Activated naive CD8-positive, alpha-beta T cell (primary cell): ENCODE data around the gene MGAT5B.

Experiments
- H3K27ac Mint-ChIP-seq: one replicate; pipeline ENCODE4 v1.8.0; 2021; ENCODE audit warnings: mixed read lengths
- H3K27me3 Mint-ChIP-seq: one replicate; pipeline ENCODE4 v1.8.0; 2021; ENCODE audit warnings: mixed read lengths
- H3K36me3 Mint-ChIP-seq: one replicate; pipeline ENCODE4 v1.8.0; 2021; ENCODE audit warnings: mixed read lengths
- H3K4me1 Mint-ChIP-seq: one replicate; pipeline ENCODE4 v1.8.0; 2021; ENCODE audit warnings: low read depth, mixed read lengths
- H3K4me3 Mint-ChIP-seq: one replicate; pipeline ENCODE4 v1.8.0; 2021; ENCODE audit warnings: mild to moderate bottlenecking, mixed read lengths
- H3K9me3 Mint-ChIP-seq: one replicate; pipeline ENCODE4 v1.8.0; 2021; ENCODE audit warnings: low read depth, mixed read lengths

The MGAT5B gene

GRCh38 chr17:76947309-76947708 lies 79.1 kb downstream of the MGAT5B start:
- Mint-ChIP-seq H3K4me1 (peaks cover 2% of the 10 kb centered on the region), H3K9me3 (no peaks in the 10 kb centered on the region), H3K27ac (no peak overlapping the region), H3K27me3 (no peaks in the 10 kb centered on the region), H3K4me3 (no peak overlapping the region), H3K36me3 (no peaks in the 10 kb centered on the region)

GRCh38 chr17:76947771-76948170 lies 79.6 kb downstream of the MGAT5B start:
- Mint-ChIP-seq H3K4me1 (peaks cover 1% of the 10 kb centered on the region), H3K27me3 (no peaks in the 10 kb centered on the region), H3K9me3 (no peaks in the 10 kb centered on the region), H3K4me3 (no peak overlapping the region), H3K27ac (no peak overlapping the region), H3K36me3 (no peaks in the 10 kb centered on the region)

GRCh38 chr17:76948301-76948700 lies 80.1 kb downstream of the MGAT5B start:
- H3K27me3 Mint-ChIP-seq: no peaks in the 10 kb centered on the region
- H3K27ac Mint-ChIP-seq: no peak overlapping the region
- H3K4me3 Mint-ChIP-seq: no peak overlapping the region
- no peaks in the 10 kb centered on the region for H3K9me3 Mint-ChIP-seq
- H3K36me3 Mint-ChIP-seq: no peaks in the 10 kb centered on the region
- H3K4me1 Mint-ChIP-seq: no peaks in the 10 kb centered on the region

GRCh38 chr17:76948726-76949342 lies 80.6 kb downstream of the MGAT5B start:
- Mint-ChIP-seq H3K4me3 (no peak overlapping the region), H3K27me3 (no peaks in the 10 kb centered on the region), H3K27ac (no peak overlapping the region), H3K36me3 (no peaks in the 10 kb centered on the region), H3K9me3 (no peaks in the 10 kb centered on the region), H3K4me1 (no peaks in the 10 kb centered on the region)

- no peak overlapping the region for H3K4me3 Mint-ChIP-seq
- H3K27ac Mint-ChIP-seq: no peak overlapping the region
- no peaks in the 10 kb centered on the region for H3K27me3 Mint-ChIP-seq
- H3K36me3 Mint-ChIP-seq: no peaks in the 10 kb centered on the region
- no peaks in the 10 kb centered on the region for H3K9me3 Mint-ChIP-seq
- no peaks in the 10 kb centered on the region for H3K4me1 Mint-ChIP-seq
Observed at GRCh38 chr17:76949913-76950695, 81.9 kb downstream of the MGAT5B start.

- Mint-ChIP-seq H3K27me3 (no peaks in the 10 kb centered on the region), H3K4me1 (no peaks in the 10 kb centered on the region), H3K27ac (no peak overlapping the region), H3K4me3 (no peak overlapping the region), H3K9me3 (no peaks in the 10 kb centered on the region), H3K36me3 (no peaks in the 10 kb centered on the region)
Observed at GRCh38 chr17:76951375-76951905, 83.2 kb downstream of the MGAT5B start.

GRCh38 chr17:76952402-76952801 lies 84.2 kb downstream of the MGAT5B start:
- Mint-ChIP-seq H3K27ac (no peak overlapping the region), H3K4me3 (no peak overlapping the region), H3K36me3 (no peaks in the 10 kb centered on the region), H3K27me3 (no peaks in the 10 kb centered on the region), H3K4me1 (no peaks in the 10 kb centered on the region), H3K9me3 (no peaks in the 10 kb centered on the region)

GRCh38 chr17:76953066-76953465 lies 84.9 kb downstream of the MGAT5B start:
- Mint-ChIP-seq H3K36me3 (no peaks in the 10 kb centered on the region), H3K9me3 (no peaks in the 10 kb centered on the region), H3K27ac (no peak overlapping the region), H3K27me3 (no peaks in the 10 kb centered on the region), H3K4me1 (no peaks in the 10 kb centered on the region), H3K4me3 (no peak overlapping the region)

- H3K27ac Mint-ChIP-seq: no peak overlapping the region
- H3K9me3 Mint-ChIP-seq: no peaks in the 10 kb centered on the region
- no peak overlapping the region for H3K4me3 Mint-ChIP-seq
- H3K4me1 Mint-ChIP-seq: no peaks in the 10 kb centered on the region
- no peaks in the 10 kb centered on the region for H3K36me3 Mint-ChIP-seq
- no peaks in the 10 kb centered on the region for H3K27me3 Mint-ChIP-seq
Observed at GRCh38 chr17:76953946-76954345, 85.7 kb downstream of the MGAT5B start.

GRCh38 chr17:76955191-76955590 lies 87.0 kb downstream of the MGAT5B start:
- H3K27me3 Mint-ChIP-seq: no peaks in the 10 kb centered on the region
- no peaks in the 10 kb centered on the region for H3K4me1 Mint-ChIP-seq

GRCh38 chr17:76956846-76957540 lies 88.8 kb downstream of the MGAT5B start:
- no peaks in the 10 kb centered on the region for H3K9me3 Mint-ChIP-seq
- H3K27me3 Mint-ChIP-seq: no peaks in the 10 kb centered on the region
- no peaks in the 10 kb centered on the region for H3K36me3 Mint-ChIP-seq
- no peaks in the 10 kb centered on the region for H3K4me1 Mint-ChIP-seq
- H3K4me3 Mint-ChIP-seq: no peak overlapping the region
- no peak overlapping the region for H3K27ac Mint-ChIP-seq

More at GRCh38 chr17:76955191-76955590, 87.0 kb downstream of the MGAT5B start:
- Mint-ChIP-seq H3K9me3 (no peaks in the 10 kb centered on the region), H3K27ac (no peak overlapping the region), H3K36me3 (no peaks in the 10 kb centered on the region), H3K4me3 (no peak overlapping the region)

GRCh38 chr17:76957678-76958464 lies 89.7 kb downstream of the MGAT5B start:
- H3K4me3 Mint-ChIP-seq: no peak overlapping the region
- H3K9me3 Mint-ChIP-seq: no peaks in the 10 kb centered on the region
- H3K4me1 Mint-ChIP-seq: no peaks in the 10 kb centered on the region
- no peaks in the 10 kb centered on the region for H3K36me3 Mint-ChIP-seq
- H3K27me3 Mint-ChIP-seq: no peaks in the 10 kb centered on the region
- no peak overlapping the region for H3K27ac Mint-ChIP-seq

- H3K27ac Mint-ChIP-seq: no peak overlapping the region
- H3K4me3 Mint-ChIP-seq: no peak overlapping the region
- no peaks in the 10 kb centered on the region for H3K9me3 Mint-ChIP-seq
- H3K36me3 Mint-ChIP-seq: no peaks in the 10 kb centered on the region
- H3K4me1 Mint-ChIP-seq: no peaks in the 10 kb centered on the region
- H3K27me3 Mint-ChIP-seq: no peaks in the 10 kb centered on the region
Observed at GRCh38 chr17:76958974-76959373, 90.8 kb downstream of the MGAT5B start.

GRCh38 chr17:76961869-76962268 lies 93.7 kb downstream of the MGAT5B start:
- no peaks in the 10 kb centered on the region for H3K9me3 Mint-ChIP-seq
- H3K27ac Mint-ChIP-seq: no peak overlapping the region
- no peak overlapping the region for H3K4me3 Mint-ChIP-seq
- H3K4me1 Mint-ChIP-seq: no peaks in the 10 kb centered on the region
- H3K27me3 Mint-ChIP-seq: no peaks in the 10 kb centered on the region
- H3K36me3 Mint-ChIP-seq: no peaks in the 10 kb centered on the region
